NCI-H2107 treated with DMSO at 0.1 percent for 48 hours (cell line): Measurements from ENCODE around the gene TRIM74.
"Not testable (repeated sequence)": the region's sequence is repeated elsewhere in the genome, so short reads cannot be mapped to it uniquely, and the experiment has no call there.

Source experiments
- DNase-seq: peaks from one replicate; lab custom pipeline; 2025; ENCODE audit not compliant: unreplicated experiment; lab: John Stamatoyannopoulos, UW

The TRIM74 gene

DNA sequence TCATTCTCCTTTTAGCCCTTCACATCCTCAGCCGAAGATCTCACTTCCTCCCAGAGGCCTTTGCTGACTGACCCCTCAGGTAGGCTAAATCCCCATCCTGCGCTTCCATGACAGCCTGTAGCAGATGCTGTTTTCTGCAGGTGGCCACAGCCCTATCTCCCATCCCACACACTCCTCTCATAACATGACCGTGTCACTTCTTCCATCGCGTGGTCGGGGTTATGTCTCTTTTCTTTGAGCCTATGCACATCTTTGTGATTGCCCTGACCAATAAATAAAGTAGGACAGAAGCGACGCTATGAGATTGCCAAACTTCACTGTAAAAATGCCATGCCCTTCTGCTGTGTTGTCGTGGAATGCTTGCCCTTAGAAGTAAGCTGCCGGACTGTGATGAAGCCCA, 55.5 kb downstream of the TRIM74 start:
- not testable (repeated sequence) for DNase-seq

DNA sequence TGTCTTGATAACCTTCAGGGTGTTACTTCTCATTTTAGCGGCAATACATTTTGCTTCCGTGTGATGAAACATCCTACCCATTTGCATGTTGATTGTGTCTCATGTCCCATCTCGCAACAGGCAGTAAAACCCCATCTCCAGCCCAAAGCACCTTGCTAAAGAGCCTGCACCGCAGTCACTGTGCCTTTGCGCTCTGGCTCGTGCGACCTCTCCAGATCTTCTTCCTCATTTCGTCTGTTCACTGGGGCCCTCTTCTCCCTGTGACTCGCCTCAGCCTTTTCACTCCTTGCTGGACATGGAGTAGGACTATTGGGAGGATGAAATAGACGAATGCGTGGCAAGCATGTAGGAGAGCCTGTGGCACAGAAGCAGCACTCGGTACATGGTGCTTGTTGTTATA, 57.9 kb downstream of the TRIM74 start:
- DNase-seq, result not testable (repeated sequence)
